ENCODE measurements around the gene RABEP1. TPM values are rescaled to one million over a fixed set of nuclear protein-coding genes. Genes with fewer than 3 reads are reported as not detected.

Gene RABEP1
- total and polyA plus RNA-seq, 2 experiments from 2014 or later, result 37.0 to 88.1 TPM

DNA sequence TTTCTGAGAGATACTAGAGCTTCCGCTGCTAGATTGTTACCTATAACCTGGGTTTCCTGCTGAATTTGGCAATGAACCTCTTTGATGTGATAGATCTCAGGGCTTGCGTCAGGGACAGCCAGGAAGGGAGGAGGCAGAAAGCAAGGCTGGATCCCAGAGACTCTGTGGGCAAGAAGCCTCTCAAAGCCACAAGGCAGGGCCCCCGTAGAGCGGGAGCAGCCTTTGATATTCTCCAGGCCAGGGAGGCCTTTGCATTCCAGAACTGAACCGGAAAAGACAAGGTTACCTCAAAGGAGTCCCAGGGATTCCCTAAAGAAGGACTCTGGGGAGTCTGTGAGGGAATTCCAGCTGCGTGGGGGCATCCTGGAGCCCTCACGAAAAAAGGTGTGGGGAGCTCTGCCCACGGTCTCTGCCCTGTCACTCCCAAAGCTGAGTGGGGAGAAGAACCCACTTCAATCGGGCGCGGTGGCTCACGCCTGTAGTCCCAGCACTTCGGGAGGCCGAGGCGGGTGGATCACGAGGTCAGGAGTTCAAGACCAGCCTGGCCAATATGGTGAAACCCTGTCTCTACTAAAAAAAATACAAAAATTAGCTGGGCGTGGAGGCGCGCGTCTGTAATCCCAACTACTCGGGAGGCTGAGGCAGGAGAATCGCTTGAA, 33.1 kb upstream of the RABEP1 start:
- Histone ChIP-seq H3K36me3 (ENCODE audit: insufficient read depth) (no peaks in the 10 kb centered on the region), H3K4me3 (no peak overlapping the region), H3K79me2 (replicated peaks; ENCODE audit: insufficient read depth) (no peaks in the 10 kb centered on the region), H2AFZ (peak overlapping the region; percentile 76; the same call in 1 of the 2 replicates), H3K27me3 (ENCODE audit: insufficient read depth) (no peaks in the 10 kb centered on the region), H3K27ac (ENCODE audit: low read depth) (no peak overlapping the region), H3K9me2 (ENCODE audit: insufficient read depth) (no peaks in the 10 kb centered on the region), H3K4me2 (no peak overlapping the region), H4K20me1 (replicated peaks; ENCODE audit: insufficient read depth) (no peaks in the 10 kb centered on the region), H3F3A (replicated peaks; ENCODE audit: low read depth) (no peaks in the 10 kb centered on the region), H3K4me1 (ENCODE audit: insufficient read depth) (no peaks in the 10 kb centered on the region)
- Mint-ChIP-seq H3K4me1 (no peaks in the 10 kb centered on the region), H3K9me3 (no peaks in the 10 kb centered on the region), H3K27me3 (ENCODE audit: insufficient read depth, low read depth, poor library complexity) (no peaks in the 10 kb centered on the region), H3K4me3 (no peak overlapping the region), H3K36me3 (ENCODE audit: low read depth) (no peaks in the 10 kb centered on the region), H3K27ac (no peak overlapping the region)
- DNase-seq (ENCODE audit: low spot score), result peak; percentile 48
- peak; percentile 80 for ATAC-seq
- no peak for TF ChIP-seq ZNF331 (CRISPR knock-in tag; IDR thresholded peaks at IDR 0.05; ENCODE audit: low read depth)
- no peak for TF ChIP-seq NANOG (IDR thresholded peaks at IDR 0.05; ENCODE audit: borderline replicate concordance)
- TF ChIP-seq, protein P1, sequence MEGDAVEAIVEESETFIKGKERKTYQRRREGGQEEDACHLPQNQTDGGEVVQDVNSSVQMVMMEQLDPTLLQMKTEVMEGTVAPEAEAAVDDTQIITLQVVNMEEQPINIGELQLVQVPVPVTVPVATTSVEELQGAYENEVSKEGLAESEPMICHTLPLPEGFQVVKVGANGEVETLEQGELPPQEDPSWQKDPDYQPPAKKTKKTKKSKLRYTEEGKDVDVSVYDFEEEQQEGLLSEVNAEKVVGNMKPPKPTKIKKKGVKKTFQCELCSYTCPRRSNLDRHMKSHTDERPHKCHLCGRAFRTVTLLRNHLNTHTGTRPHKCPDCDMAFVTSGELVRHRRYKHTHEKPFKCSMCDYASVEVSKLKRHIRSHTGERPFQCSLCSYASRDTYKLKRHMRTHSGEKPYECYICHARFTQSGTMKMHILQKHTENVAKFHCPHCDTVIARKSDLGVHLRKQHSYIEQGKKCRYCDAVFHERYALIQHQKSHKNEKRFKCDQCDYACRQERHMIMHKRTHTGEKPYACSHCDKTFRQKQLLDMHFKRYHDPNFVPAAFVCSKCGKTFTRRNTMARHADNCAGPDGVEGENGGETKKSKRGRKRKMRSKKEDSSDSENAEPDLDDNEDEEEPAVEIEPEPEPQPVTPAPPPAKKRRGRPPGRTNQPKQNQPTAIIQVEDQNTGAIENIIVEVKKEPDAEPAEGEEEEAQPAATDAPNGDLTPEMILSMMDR (conservative IDR thresholded peaks at IDR 0.05; ENCODE audit: low read depth in 2 of 2), result no peak
- TF ChIP-seq, protein P2, sequence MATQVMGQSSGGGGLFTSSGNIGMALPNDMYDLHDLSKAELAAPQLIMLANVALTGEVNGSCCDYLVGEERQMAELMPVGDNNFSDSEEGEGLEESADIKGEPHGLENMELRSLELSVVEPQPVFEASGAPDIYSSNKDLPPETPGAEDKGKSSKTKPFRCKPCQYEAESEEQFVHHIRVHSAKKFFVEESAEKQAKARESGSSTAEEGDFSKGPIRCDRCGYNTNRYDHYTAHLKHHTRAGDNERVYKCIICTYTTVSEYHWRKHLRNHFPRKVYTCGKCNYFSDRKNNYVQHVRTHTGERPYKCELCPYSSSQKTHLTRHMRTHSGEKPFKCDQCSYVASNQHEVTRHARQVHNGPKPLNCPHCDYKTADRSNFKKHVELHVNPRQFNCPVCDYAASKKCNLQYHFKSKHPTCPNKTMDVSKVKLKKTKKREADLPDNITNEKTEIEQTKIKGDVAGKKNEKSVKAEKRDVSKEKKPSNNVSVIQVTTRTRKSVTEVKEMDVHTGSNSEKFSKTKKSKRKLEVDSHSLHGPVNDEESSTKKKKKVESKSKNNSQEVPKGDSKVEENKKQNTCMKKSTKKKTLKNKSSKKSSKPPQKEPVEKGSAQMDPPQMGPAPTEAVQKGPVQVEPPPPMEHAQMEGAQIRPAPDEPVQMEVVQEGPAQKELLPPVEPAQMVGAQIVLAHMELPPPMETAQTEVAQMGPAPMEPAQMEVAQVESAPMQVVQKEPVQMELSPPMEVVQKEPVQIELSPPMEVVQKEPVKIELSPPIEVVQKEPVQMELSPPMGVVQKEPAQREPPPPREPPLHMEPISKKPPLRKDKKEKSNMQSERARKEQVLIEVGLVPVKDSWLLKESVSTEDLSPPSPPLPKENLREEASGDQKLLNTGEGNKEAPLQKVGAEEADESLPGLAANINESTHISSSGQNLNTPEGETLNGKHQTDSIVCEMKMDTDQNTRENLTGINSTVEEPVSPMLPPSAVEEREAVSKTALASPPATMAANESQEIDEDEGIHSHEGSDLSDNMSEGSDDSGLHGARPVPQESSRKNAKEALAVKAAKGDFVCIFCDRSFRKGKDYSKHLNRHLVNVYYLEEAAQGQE (IDR thresholded peaks at IDR 0.05; ENCODE audit: unreplicated experiment), result no peak
- TF ChIP-seq EZH2 (IDR thresholded peaks at IDR 0.05; ENCODE audit: low read depth, unreplicated experiment), result no peak
- TF ChIP-seq, protein P3, sequence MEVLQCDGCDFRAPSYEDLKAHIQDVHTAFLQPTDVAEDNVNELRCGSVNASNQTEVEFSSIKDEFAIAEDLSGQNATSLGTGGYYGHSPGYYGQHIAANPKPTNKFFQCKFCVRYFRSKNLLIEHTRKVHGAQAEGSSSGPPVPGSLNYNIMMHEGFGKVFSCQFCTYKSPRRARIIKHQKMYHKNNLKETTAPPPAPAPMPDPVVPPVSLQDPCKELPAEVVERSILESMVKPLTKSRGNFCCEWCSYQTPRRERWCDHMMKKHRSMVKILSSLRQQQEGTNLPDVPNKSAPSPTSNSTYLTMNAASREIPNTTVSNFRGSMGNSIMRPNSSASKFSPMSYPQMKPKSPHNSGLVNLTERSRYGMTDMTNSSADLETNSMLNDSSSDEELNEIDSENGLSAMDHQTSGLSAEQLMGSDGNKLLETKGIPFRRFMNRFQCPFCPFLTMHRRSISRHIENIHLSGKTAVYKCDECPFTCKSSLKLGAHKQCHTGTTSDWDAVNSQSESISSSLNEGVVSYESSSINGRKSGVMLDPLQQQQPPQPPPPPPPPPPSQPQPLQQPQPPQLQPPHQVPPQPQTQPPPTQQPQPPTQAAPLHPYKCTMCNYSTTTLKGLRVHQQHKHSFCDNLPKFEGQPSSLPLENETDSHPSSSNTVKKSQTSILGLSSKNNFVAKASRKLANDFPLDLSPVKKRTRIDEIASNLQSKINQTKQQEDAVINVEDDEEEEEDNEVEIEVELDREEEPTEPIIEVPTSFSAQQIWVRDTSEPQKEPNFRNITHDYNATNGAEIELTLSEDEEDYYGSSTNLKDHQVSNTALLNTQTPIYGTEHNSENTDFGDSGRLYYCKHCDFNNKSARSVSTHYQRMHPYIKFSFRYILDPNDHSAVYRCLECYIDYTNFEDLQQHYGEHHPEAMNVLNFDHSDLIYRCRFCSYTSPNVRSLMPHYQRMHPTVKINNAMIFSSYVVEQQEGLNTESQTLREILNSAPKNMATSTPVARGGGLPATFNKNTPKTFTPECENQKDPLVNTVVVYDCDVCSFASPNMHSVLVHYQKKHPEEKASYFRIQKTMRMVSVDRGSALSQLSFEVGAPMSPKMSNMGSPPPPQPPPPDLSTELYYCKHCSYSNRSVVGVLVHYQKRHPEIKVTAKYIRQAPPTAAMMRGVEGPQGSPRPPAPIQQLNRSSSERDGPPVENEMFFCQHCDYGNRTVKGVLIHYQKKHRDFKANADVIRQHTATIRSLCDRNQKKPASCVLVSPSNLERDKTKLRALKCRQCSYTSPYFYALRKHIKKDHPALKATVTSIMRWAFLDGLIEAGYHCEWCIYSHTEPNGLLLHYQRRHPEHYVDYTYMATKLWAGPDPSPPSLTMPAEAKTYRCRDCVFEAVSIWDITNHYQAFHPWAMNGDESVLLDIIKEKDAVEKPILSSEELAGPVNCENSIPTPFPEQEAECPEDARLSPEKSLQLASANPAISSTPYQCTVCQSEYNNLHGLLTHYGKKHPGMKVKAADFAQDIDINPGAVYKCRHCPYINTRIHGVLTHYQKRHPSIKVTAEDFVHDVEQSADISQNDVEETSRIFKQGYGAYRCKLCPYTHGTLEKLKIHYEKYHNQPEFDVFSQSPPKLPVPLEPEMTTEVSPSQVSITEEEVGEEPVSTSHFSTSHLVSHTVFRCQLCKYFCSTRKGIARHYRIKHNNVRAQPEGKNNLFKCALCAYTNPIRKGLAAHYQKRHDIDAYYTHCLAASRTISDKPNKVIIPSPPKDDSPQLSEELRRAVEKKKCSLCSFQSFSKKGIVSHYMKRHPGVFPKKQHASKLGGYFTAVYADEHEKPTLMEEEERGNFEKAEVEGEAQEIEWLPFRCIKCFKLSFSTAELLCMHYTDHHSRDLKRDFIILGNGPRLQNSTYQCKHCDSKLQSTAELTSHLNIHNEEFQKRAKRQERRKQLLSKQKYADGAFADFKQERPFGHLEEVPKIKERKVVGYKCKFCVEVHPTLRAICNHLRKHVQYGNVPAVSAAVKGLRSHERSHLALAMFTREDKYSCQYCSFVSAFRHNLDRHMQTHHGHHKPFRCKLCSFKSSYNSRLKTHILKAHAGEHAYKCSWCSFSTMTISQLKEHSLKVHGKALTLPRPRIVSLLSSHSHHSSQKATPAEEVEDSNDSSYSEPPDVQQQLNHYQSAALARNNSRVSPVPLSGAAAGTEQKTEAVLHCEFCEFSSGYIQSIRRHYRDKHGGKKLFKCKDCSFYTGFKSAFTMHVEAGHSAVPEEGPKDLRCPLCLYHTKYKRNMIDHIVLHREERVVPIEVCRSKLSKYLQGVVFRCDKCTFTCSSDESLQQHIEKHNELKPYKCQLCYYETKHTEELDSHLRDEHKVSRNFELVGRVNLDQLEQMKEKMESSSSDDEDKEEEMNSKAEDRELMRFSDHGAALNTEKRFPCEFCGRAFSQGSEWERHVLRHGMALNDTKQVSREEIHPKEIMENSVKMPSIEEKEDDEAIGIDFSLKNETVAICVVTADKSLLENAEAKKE (CRISPR knock-in tag; IDR thresholded peaks at IDR 0.05), result no peak
- no peak for TF ChIP-seq JUNB (IDR thresholded peaks at IDR 0.05; ENCODE audit: unreplicated experiment)
- TF ChIP-seq ZNF114 (CRISPR knock-in tag; IDR thresholded peaks at IDR 0.05), result no peak
- no peak for TF ChIP-seq STAT1 (IDR thresholded peaks at IDR 0.05; ENCODE audit: unreplicated experiment)
- no peak for TF ChIP-seq CREB1 (CRISPR knock-in tag; IDR thresholded peaks at IDR 0.05; ENCODE audit: low read depth)
- TF ChIP-seq EZH2phosphoT487 (IDR thresholded peaks at IDR 0.05; ENCODE audit: unreplicated experiment), result no peak
- no peak for TF ChIP-seq POLR2AphosphoS5 (IDR thresholded peaks at IDR 0.05; ENCODE audit: low read depth)
- TF ChIP-seq, protein P4, sequence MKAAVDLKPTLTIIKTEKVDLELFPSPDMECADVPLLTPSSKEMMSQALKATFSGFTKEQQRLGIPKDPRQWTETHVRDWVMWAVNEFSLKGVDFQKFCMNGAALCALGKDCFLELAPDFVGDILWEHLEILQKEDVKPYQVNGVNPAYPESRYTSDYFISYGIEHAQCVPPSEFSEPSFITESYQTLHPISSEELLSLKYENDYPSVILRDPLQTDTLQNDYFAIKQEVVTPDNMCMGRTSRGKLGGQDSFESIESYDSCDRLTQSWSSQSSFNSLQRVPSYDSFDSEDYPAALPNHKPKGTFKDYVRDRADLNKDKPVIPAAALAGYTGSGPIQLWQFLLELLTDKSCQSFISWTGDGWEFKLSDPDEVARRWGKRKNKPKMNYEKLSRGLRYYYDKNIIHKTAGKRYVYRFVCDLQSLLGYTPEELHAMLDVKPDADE (IDR thresholded peaks at IDR 0.05), result no peak

Measured in GM23338 (cell line).